ENCODE measurements around the gene CNTN4.

CNTN4 gene

DNA sequence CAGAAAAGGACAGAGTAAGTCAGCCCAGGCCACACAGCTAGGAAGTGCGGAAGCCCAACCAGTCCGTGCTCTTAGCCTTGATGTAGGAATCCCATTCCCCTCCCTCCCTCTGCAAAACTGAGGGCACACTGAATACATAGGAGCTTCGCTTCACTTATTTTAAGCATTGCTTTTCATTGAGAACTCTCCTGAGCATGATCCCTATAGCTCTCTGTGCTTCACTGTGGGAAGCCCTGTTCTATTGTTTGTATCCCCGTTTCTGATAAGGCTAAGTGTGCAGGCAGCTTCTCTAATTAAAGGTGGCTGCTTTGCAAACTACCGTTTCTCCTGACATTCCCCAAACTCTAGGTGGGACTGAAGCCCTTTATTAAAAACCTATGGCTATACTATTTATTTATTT, 981.6 kb downstream of the CNTN4 start:
- DNase-seq = no peak

GRCh38 chr3:3081381-3082233, 982.9 kb downstream of the CNTN4 start:
- DNase-seq = no peak

- no peak for DNase-seq
Observed at GRCh38 chr3:3082234-3082924, 983.7 kb downstream of the CNTN4 start.

DNA sequence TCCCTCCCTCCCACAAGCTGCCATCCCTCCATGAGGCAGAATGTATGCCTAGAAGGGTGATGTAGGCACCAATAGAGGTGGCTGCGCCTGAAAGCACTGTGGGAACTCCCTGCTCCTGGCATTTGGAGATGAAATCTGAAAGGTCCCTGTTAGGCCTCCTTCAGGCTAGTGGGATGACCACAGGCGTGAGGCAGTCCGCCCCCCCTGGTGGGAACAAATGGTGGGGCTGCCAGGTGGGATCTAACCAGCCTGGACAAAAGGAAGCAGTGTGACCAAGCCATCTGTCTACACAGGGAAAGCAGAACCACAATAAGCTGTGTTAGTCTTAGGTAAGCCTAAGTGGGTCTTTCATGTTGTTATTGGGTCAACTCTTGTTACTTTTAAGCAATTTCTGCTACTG, 986.2 kb downstream of the CNTN4 start:
- DNase-seq = no peak

DNA sequence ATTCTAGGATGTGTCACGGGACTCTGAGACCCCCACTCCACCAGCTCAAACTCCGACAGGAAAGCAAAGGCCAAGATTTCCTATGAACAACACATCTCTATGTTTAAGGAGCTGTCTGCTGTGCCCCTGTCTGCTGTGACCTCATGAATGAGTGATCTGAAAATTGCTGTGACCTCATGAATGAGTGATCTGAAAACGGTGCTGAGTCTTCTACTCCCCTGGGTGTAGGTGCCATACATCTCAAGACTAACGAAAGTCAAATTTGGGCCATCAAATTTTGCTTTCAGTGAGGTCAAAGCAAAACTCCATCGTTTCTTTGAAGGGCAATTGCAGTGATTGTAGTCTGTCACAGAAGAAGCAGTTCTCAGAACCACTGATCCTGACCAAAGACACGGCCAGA, 987.1 kb downstream of the CNTN4 start:
- no peak for DNase-seq

GRCh38 chr3:3086239-3086638, 987.6 kb downstream of the CNTN4 start:
- no peak for DNase-seq

GRCh38 chr3:3087279-3087678, 988.6 kb downstream of the CNTN4 start:
- DNase-seq = no peak

- no peak for DNase-seq
Observed at GRCh38 chr3:3087716-3088465, 989.2 kb downstream of the CNTN4 start.

DNA sequence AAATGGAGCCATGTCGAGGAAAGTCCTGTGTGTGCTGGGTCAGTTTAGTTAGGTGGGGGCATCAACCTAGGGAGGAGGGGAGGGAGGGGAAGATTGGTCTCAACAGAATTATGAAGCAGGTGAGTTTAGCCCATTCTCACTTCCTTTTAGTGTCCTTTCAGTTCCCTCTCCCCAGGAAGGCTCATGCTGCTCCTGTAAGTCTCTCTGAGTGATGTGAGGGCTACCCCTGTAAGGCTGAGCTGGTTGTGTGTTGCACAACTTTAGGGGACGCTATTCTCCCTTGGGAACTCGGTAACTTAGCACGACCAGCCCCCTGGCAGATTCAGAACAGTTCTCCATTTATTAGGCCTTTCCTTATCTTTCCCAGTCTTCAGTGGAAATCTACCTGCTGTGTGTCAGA, 990.4 kb downstream of the CNTN4 start:
- DNase-seq = no peak

DNA sequence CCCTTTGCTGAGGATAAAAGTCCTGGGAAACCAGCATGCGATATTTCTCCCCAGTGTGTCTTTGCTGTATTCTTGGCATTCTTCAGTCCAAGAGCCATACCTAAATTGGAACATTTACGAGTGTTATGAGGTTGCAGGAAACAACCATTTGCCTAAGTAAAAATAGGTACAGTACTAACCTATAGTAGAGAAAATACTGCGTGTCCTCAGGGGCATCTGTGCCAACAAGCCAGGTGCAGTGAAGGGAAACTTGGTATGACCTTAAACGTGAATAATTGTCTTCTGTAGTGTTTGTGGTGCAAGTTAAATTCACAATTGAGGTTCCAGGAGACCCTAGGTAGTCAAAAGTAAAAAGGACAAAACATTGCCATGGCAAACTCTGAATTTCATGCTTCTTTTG, 999.3 kb downstream of the CNTN4 start:
- no peak for DNase-seq

- DNase-seq = no peak
Observed at GRCh38 chr3:3101660-3102458, 1003.2 kb downstream of the CNTN4 start.

DNA sequence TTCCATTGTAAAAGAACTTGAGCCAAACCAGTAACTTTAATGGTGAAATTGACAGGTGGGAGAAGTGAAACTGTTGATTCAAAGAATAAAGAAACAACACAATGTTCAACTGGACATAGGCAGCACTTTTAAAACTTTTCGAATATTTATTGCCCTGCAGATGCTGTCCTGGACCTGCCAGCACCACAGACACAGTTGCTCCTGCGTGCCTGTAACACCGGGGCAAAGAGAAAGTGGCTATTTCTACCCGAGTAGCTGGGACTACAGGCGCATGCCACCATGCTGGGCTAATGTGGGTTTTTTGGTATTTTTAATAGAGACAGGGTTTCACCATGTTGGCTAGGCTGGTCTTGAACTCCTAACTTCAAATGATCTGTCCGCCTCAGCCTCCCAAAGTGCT, 1004.1 kb downstream of the CNTN4 start:
- DNase-seq = no peak

DNA sequence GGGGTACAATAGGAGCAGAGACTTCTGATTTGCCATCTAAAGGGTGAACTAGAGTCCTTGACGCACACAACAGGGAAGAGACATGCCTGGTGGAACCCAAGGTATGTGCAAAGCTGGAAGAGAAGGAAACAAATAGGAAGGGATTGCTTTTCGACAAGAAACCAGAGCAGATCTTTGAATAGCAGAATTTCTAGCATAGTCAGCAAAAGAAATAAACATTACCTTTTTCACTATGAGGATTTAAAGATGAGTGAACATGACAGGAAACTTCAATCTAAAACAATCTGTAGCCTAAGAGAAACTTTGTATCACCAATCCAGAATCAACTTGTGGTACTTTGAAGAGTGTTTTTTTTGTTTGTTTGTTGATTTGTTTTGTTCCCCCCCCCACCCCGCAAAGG, 1006.6 kb downstream of the CNTN4 start:
- no peak for DNase-seq

DNA sequence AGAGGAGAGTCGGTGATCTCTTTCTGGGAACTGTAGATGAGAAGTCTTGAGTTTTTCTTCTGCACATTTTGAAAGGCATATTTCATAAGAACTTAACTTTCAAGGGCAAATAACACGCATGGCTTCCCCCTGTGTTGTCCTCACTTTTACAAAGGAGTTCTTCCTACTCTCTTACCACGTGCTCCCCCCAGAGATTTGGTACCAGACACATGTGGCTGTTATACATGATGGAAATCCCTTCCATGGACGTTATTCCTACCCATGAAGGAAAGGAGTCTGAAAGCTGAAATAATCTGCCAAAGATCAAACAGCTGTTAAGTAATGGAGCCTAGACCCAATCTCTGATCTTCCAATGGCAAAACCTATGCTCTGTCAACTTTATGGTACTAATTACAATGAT, 1007.1 kb downstream of the CNTN4 start:
- DNase-seq = no peak

- DNase-seq = no peak
Observed at GRCh38 chr3:3107181-3107580, 1008.5 kb downstream of the CNTN4 start.

All from activated CD4-positive, alpha-beta T cell treated with anti-CD3 and anti-CD28 coated beads for 1 hour (primary cell).